Testis (tissue), 3 donors: ENCODE data around the gene YPEL4. TPM values are rescaled to one million over a fixed set of nuclear protein-coding genes. Genes with fewer than 3 reads are reported as not detected.

Experiments used
- DNase-seq: peaks from one replicate; pipeline ENCODE4 v3.0.0-alpha.2; 2019
- H3K27ac ChIP-seq, 2 donors: fragments of 200-600 bp; sonication (generic); one replicate each; pipeline ENCODE4 v1.5.1; 2019
- H3K27me3 ChIP-seq: fragments of 200-600 bp; sonication (generic); one replicate; pipeline ENCODE4 v1.5.1; 2019
- H3K36me3 ChIP-seq: fragments of 200-600 bp; sonication (generic); one replicate; pipeline ENCODE4 v1.5.1; 2017; ENCODE audit warnings: low read depth; ENCODE audit errors: missing control alignments
- H3K4me1 ChIP-seq: fragments of 200-600 bp; sonication (generic); one replicate; pipeline ENCODE4 v1.5.1; 2019
- H3K4me3 ChIP-seq, 2 donors: fragments of 200-600 bp; sonication (generic); one replicate each; pipeline ENCODE4 v1.5.1; 2017 to 2019
- H3K9me3 ChIP-seq: fragments of 200-600 bp; sonication (generic); one replicate; pipeline ENCODE4 v1.5.1; 2017
- POLR2A ChIP-seq: fragments of 450-650 bp; IDR thresholded peaks from one replicate; pipeline ENCODE4 v1.6.1; 2017; ENCODE audit warnings: antibody characterized with exemption, mild to moderate bottlenecking, moderate library complexity
- WGBS, 2 donors: methylation state at CpG; one replicate each; pipeline ENCODE4 v1.1.5; 2018; 5-methylcytosine and 5-hydroxymethylcytosine counted together
- intact Hi-C: fragments of 100-400 bp; cut with DNase I; formaldehyde crosslinking; loops from one replicate; pipeline ENCODE4 v1.15.1; 2023; ENCODE audit warnings: low total_unique reads
- polyA plus RNA-seq: library from polyadenylated mRNA; stranded (reverse); fragments of 350-450 nt; fragmentation: Illumina TruSeq; extraction: RNeasy Lipid Tissue Mini Kit (QIAGEN cat#74804); gene quantifications from one replicate; pipeline ENCODE4 v1.2.3, GENCODE V29; 2014; ENCODE audit warnings: low read depth, low replicate concordance; ENCODE audit not compliant: insufficient read depth
- total RNA-seq, 2 donors: library from RNA; depleted of rRNA; stranded (reverse); fragments of >200 nt; gene quantifications; one replicate each; pipeline ENCODE4 v1.2.3, GENCODE V29; 2016
- TF ChIP-seq, protein P1 (sequence below), 3 experiments: fragments of 450-650 bp in 2 of 3; fragments of 200-600 bp in 1 of 3; sonication (generic) in 1 of 3; IDR thresholded peaks; one replicate each; pipeline ENCODE4 v1.5.1; 2016 to 2019; ENCODE audit warnings: antibody characterized with exemption in 3 of 3, mild to moderate bottlenecking in 2 of 3, moderate library complexity in 1 of 3

YPEL4 gene
- total and polyA plus RNA-seq, 3 donors from 2014 or later = 1.4 to 4.2 (median 3.4) TPM

DNA sequence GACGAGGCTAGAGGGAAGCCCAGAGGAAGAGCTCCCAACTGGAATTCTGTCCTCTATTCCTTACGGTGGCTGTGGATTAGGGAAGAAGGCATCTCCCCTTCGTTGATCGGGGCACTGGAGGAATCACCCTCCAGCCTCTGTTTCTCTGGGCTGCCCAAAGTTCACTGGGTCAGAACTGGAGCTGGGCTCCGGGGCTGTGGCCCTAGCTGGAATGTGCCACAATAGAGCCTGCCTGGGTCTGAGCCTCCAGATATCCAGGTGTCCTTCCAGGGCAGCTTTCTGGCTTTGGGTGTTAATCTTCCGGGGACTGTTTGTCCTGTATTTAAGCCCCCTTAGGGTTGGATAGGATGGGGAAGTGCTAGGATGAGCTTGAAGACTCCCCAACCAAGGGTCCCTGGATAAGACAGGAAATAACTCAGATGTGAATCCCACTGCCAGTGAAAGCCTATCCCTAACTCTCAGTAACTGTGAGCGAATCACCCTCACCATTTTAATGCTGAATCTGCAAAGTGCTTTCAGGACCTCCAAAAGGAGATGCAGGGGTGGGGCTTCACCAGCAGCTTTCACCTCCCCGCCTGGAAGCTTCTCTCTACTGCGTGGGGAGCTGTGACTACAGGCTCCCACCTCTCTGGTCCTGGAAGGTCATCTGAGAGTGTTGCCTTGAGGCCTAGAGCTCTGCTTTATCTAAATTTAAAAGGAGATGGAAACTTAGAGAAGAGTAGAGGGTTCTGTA lies 9.5 kb downstream of the YPEL4 start:
- Histone ChIP-seq H3K4me3 (no peak overlapping the region), H3K27ac (no peak overlapping the region), H3K27me3 (no peaks in the 10 kb centered on the region), H3K4me1 (peaks cover 29% of the 10 kb centered on the region), H3K9me3 (no peaks in the 10 kb centered on the region), H3K36me3 (no peaks in the 10 kb centered on the region)
- 37 to 62% methylated on average over 2 to 9 of the region's 9 CpGs for WGBS, 2 donors
- no peak for DNase-seq
- intact Hi-C loops = no loop called here
- TF ChIP-seq POLR2A = no peak
- TF ChIP-seq, protein P1, sequence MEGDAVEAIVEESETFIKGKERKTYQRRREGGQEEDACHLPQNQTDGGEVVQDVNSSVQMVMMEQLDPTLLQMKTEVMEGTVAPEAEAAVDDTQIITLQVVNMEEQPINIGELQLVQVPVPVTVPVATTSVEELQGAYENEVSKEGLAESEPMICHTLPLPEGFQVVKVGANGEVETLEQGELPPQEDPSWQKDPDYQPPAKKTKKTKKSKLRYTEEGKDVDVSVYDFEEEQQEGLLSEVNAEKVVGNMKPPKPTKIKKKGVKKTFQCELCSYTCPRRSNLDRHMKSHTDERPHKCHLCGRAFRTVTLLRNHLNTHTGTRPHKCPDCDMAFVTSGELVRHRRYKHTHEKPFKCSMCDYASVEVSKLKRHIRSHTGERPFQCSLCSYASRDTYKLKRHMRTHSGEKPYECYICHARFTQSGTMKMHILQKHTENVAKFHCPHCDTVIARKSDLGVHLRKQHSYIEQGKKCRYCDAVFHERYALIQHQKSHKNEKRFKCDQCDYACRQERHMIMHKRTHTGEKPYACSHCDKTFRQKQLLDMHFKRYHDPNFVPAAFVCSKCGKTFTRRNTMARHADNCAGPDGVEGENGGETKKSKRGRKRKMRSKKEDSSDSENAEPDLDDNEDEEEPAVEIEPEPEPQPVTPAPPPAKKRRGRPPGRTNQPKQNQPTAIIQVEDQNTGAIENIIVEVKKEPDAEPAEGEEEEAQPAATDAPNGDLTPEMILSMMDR (IDR thresholded peaks at IDR 0.05) = no peak

DNA sequence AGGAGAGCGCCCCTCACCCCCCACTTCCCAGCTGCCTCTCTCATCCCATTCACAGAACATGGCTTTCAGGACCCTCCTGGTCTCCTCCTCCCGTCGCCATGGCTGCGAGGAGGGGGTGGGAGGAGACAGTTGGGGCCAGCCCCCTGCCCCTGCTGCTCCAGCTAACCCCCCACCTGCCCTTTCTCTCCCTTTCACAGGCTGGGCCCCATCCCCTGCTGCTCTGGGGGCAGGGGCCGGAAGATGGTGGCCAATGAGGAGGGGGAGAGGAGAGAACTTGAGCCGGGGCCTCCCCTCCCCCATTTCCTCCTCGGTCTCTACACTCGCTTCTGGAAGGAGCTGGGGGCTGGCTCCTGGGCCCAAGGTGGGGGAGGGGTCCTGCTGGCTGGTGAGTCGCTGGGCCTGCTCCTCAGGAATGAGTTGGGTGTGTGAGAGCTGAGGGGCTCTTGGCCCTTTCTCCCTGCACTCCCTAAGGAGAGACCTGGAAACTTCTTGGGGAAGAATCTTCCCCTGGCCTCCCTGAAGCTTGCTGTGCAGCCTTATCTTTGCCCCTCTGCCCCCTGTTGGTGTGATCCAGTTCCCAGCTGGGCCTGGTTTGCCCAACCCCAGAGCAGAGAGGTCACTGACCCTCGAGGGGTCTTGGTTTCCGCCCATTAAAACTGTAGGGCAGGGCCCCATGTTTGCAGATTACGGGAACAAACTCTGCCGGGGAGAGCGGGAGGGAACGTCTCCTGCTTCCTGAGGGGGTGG lies 10.2 kb downstream of the YPEL4 start:
- H3K36me3 ChIP-seq = no peaks in the 10 kb centered on the region
- no peaks in the 10 kb centered on the region for H3K27me3 ChIP-seq
- DNase-seq = no peak
- peak overlapping the region; percentile 68 to 85 for H3K4me3 ChIP-seq
- no peaks in the 10 kb centered on the region for H3K9me3 ChIP-seq
- intact Hi-C loops = loop anchor here (5.0 kb wide), 1 partner anchor 72 kb away; the partner anchor contains the start of gene UBE2L6
- TF ChIP-seq, protein P1 (IDR thresholded peaks at IDR 0.05) = no peak
- no peak for TF ChIP-seq POLR2A
- H3K4me1 ChIP-seq = peaks cover 21% of the 10 kb centered on the region
- WGBS, 2 donors = 0 to 5% methylated on average over 8 to 15 of the region's 15 CpGs
- H3K27ac ChIP-seq = no peak overlapping the region

DNA sequence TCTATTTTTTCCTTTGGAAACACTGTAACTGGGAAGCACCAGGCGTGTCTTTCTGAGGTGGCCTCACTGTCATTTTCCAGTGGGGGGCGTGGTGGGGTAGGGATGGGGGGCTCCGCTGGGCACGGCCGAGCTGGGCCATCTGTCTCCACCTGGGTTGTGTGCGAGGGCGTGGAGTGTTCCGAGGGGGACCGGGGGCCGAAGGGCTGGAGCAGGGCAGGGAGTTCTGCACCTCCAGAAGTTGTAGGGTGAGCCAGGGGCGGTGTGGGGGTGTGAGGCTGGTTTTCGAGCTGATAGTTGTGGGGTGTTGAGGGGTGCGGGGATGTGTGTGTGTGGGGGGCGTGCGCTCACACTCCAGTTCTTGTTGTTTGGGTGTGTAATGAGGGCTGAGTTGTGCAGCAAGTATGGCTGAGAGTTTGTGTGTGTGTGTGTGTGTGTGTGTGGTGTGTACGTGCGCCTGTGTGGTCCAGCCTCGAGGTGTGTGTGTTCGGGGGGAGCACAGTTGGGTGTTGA lies 10.8 kb downstream of the YPEL4 start:
- no peak for TF ChIP-seq POLR2A
- TF ChIP-seq, protein P1 (IDR thresholded peaks at IDR 0.05) = no peak
- peak overlapping the region; percentile 12 to 84 for H3K27ac ChIP-seq
- no peak for DNase-seq
- intact Hi-C loops = loop anchor here (5.0 kb wide), 1 partner anchor 72 kb away; the partner anchor contains the start of gene UBE2L6
- no peaks in the 10 kb centered on the region for H3K27me3 ChIP-seq
- 0 to 1% methylated on average over 14 to 19 of the region's 19 CpGs for WGBS, 2 donors
- H3K9me3 ChIP-seq = no peaks in the 10 kb centered on the region
- peak overlapping the region; percentile 68 to 85 for H3K4me3 ChIP-seq
- H3K4me1 ChIP-seq = peaks cover 20% of the 10 kb centered on the region
- no peaks in the 10 kb centered on the region for H3K36me3 ChIP-seq

DNA sequence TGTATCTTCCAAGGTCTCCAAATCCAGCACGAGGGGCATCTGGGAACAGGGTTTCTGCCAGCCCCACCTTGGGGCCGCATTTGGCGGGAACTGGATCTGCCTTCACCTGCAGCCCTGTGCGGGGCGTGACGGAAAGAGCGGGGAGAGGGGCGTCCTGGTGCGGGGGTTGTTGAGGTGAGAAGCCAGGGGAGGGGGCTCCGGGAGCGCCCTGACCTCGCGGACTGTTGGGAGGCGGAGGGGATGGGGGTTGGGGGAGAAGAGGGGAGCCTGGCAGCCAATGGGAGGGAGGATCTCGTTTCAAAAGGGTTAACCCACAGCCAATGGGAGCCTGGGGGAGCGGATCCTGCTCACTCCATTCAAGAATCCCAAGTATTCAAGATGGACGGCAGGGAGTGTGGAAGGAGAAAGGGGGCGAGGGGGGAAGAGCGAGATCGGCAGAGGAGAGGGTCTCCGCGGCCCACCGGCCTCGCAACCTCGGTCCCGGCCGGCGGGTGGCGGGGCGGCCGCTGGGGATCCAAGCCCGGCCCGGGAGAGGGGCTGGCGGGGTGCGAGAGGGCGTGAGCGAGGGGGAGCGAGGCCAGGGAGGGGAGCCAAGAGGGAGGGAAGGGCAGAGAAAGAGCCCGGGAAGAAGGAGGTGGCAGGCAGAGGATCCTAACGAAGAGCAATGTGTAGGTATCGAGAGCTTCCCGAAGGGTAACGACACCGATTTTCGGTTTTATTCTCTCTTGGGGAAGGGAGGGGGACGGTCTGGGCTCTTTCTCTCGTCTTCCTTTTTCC lies 11.5 kb downstream of the YPEL4 start:
- Histone ChIP-seq H3K36me3 (no peaks in the 10 kb centered on the region), H3K9me3 (no peaks in the 10 kb centered on the region), H3K27me3 (no peaks in the 10 kb centered on the region), H3K27ac (peak overlapping the region; percentile 12 to 84), H3K4me3 (peak overlapping the region; percentile 68 to 85), H3K4me1 (peaks cover 20% of the 10 kb centered on the region)
- TF ChIP-seq POLR2A = no peak
- 1% methylated on average over 36 to 47 of the region's 47 CpGs for WGBS, 2 donors
- DNase-seq = peak; percentile 83
- intact Hi-C loops = loop anchor here (5.0 kb wide), 1 partner anchor 71 kb away; the partner anchor contains the start of gene UBE2L6
